HG02970 (cell line): ENCODE measurements around the gene CGRRF1.

Experiments
- ATAC-seq: cut with Tn5 transposase; IDR thresholded peaks from one replicate; pipeline ENCODE4 v1.9.1; 2021; ENCODE audit warnings: mild to moderate bottlenecking, moderate library complexity, moderate number of reproducible peaks; ENCODE audit not compliant: unreplicated experiment, low FRiP score

The CGRRF1 gene

DNA sequence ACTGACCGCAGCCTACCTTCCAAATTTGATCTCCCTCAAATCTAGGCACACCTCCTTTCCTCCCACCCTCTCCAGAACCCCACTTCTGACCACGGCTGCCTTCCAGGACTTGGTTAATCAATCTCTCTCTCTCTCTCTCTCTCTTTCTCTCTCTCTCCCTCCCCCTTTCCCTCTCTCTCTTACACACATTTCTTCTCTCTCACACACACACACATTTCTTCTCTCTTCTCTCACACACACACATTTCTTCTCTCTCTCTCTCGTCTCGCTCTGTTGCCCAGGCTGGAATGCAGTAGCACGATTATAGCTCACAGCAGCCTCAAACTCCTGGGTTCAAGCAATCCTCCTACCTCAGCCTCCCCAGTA, 20.4 kb upstream of the CGRRF1 start:
- ATAC-seq: no peak

DNA sequence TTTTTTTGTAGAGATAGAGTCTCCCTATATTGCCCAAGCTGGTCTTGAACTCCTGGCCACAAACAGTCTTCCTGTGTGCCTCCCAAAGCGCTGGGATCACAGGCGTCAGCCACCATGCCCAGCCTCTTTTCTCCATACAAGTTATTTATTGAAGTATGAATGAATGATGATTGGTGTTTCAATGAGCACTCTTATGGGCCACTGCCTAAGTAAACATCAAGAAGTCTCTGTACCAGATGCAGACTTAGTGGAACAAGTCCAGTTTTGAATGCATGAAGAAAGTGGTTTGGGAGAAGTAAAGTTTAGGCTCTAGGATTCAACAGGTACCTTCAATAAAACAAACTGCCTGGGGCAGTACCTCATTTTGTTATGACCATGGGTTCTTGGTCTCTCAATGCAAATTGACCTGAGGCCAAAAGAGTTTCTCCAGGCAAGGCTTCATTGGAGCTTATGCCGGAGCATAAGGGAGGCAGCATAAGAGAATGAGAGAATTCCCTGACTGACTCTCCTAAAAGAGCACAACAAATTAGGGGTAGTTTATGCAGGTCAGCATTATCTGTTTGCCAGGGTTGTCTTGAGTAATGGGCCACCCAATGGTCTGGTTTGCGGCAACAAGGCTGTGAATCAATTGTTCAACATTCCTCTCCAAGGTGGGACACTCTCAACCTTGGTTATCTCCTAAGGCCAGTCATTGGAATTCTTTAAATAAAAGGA, 19.8 kb upstream of the CGRRF1 start:
- ATAC-seq: no peak

DNA sequence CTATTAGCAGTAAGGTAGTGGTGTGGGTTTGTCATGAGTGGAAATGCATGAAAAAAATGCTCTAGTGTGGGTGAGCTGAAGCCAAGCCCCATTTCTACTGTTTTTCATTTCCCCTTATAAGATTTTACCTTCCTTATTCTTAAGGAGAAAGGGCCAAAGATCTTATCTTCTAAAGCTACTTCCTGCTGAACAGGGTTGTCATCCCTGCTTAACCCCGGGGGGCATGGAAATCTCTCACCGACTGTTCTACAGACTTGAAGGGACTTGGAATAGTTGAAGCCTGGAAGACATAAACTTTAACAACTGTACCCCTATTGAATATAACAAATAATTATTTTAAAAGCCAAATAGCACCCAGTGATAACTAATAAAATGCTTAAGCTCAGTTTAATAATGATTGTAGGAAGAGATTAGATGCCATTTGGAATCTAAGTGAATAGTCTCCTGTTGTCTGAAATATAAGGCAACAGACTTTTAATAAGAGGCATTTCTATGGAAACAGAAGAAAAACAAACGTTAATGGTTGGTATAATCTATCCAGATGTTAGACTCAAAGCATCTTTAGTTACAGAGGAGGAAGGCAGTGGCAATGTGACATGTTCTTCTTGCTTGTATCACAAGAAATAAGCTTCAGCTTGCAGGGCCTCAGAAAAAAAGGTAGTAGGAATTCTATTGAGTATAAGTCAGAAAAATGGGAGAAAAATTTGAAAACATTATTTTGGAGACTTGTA, 19.1 kb upstream of the CGRRF1 start:
- no peak for ATAC-seq

DNA sequence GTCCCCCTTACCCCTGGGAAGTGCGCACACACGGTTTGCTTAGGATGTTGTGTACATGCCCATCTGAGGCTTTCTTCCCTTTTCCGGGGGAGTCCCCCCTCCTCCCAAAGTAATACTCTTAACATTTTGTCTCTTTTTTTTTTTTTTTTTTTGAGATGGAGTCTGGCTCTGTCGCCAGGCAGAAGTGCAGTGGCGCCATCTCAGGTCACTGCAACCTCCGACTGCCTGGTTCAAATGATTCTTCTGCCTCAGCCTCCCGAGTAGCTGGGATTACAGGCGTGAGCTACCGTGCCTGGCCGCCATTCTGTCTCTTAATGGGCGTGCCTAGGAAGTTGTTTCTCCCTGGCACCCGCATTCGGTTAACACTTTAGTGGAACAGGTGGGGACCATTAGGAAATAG, 16.4 kb upstream of the CGRRF1 start:
- ATAC-seq: no peak

DNA sequence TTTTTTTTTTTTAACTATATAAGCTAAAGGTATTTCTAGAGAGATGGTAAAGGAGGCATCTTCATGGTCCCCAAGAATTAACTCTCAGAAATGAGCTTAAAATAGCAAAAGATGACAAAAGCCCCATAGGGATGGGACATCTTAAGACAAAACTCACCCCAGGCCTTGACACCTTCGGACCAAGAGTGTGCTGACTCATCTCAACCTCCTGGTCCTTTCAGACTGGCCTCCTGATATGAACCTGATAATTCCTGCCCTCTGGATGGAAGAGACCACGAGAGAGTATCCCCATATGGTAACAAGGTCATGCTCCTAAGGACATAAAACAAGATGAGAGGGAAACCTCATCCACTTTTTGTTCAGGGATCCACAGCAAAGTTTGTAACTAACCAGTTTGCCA, 12.5 kb upstream of the CGRRF1 start:
- no peak for ATAC-seq

DNA sequence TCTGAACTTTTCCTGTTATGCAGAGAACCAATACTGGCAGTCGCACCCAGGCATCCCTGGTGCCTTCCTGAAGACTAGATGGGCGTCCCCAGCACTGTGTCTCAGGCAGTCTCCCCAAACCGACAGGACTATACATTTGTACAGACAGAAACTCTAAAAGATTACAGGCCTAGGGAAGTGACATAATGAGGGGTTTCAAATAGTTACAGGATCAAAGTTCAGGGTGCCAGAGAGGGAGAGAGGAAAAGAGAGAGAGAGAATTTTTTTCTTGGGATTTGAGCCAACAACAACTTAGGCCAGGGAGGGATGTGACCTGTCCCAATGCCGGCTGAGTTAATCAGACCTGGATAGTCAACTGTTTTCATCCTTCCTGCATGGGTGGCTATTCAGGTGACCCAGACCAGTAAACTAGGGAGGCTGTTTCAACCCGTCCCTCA, 11.6 kb upstream of the CGRRF1 start:
- ATAC-seq: no peak

DNA sequence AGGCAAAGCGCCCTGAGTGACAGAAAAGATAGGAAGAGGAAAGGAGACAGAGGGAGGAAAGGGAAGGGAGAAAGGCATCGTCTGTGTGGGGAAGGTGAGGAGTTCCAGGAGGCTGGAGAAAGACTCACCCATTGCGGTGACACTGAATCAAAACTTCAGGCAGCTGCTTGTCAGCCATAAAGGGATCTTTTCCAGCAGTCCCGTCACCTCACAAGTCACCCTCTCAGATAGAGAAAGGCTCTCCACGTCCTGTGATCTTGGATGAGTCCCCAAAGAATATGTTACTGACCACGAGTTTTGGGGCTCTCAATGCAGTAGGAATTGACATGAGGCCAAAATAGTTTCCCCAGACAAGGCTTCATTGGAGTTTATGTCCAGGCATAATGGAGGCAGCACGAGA, 11.1 kb upstream of the CGRRF1 start:
- no peak for ATAC-seq

DNA sequence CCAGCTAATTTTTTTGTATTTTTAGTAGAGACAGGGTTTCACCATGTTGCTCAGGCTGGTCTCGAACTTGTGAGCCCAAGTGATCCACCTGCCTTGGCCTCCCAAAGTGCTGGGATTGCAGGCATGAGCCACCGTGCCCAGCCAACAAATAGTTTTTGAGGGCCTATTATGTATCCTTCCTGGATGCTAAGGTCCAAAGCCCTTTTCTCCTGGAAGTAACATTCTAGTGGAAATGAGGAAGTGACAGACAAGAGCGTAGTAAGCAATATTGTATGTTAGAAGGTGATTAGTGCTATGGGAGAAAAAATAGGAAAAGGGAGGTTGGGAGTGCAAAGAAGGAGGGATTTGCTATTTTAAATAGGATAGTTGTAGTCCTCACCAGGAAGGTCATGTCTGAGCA, 9.0 kb upstream of the CGRRF1 start:
- ATAC-seq: no peak

DNA sequence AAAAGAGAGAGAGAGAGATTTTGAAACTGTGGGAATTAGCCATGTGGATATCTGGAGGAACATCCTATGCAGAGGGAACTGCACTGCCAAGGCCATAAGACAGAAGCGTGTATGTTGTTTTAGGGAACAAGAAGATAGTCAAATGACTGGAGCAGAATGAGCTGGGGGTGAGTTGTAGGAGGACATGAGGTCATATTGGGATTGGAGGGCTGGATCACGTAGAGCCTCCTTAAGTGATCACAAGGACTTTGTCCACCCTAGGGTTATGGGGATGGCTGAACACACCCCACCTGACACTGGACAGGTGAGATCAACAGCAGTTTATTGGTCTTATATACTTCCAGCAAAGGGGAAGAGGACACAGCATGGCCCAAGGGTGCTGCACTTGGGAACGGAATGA, 8.2 kb upstream of the CGRRF1 start:
- no peak for ATAC-seq

DNA sequence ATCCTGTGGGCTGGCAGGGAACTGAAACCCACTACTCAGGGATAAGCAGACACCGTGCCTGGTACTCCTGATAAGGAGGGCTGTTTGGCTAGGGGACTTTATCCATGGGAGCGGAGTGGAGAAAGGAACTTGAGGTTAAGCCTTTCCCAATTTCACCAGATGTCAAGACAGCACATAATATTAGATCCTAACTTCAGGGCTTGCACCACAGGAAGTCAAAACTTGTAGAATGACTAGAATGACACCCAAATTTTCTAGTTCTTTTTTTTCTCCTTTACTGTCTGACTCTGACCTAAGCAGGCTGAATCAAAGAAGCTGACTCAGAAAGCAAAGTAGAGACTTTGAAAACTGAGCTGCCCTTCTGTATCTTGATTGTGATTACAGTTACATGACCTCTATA, 7.1 kb upstream of the CGRRF1 start:
- ATAC-seq: no peak

DNA sequence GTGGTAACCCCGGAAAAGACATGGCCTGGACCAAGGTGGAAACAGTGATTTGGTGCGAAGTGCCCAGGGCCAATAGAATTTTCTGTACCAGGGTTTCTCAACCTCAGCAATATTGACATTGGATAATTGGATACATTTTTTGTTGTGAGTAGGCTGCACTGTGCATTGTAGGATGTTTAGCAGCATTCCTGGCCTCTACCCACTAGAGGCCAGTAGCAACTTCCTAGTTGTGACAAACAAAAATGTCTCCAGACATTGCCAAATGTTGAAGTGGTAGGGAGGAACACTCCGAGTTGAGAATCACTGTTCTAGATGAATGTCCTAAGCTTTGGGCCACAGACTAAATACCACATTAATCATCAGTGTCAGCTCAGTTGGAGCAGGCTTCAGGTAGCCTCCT, 6.2 kb upstream of the CGRRF1 start:
- ATAC-seq: no peak

DNA sequence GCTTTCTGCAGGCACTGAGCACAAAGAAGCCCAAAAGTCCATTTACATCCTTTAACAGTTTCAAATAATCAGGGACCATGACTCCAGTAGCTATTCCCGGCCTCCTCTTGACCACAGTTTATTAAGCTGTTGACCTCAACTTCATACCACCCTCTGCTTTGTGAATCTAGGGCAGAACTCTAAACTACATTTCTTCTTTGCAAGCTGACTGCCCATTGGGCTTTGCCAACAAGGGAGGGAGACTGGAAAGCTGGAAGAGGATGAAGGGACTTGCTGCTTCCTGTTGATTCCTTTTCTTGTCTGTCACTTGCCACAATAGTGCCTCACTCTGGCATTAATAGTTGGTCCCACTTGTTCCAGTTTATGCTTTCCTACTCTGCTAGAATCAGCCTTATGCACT, 2.7 kb downstream of the CGRRF1 start:
- ATAC-seq: no peak

DNA sequence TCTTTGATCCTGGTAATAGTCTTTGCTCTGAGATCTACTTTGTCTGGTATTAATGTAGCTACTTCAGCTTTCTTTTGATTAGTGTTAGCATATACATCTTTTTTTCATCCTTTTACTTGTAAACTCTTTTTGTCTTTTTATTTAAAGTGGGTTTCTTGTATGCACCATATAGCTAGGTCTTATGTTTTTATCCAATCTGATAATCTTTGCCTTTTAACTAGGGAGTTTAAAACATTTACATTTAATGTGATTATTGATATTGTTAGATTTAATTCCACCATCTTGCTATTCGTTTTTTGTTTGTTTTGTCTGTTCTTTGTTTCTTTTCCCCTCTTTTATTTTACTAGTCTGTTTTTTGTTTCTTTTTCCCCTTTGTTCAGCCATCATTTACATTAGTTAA, 6.0 kb downstream of the CGRRF1 start:
- no peak for ATAC-seq

DNA sequence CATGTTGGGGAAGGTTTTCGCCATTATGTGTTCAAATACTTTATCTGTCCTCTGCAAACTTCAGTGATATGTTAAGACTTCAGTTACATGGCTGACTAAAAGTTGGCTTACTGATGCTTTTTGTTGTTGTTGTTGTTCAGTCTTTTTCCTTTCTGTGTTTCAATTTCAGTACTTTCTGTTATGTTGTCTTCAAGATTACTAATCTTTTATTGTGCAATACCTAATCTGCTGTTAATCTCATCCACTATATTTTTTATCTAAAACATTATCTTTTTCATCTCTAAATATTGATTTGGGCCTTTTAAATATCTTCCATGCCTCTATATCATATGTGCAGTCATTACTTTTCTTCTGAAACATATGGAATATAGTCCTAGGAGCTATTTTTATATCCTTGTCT, 7.0 kb downstream of the CGRRF1 start:
- ATAC-seq: no peak

DNA sequence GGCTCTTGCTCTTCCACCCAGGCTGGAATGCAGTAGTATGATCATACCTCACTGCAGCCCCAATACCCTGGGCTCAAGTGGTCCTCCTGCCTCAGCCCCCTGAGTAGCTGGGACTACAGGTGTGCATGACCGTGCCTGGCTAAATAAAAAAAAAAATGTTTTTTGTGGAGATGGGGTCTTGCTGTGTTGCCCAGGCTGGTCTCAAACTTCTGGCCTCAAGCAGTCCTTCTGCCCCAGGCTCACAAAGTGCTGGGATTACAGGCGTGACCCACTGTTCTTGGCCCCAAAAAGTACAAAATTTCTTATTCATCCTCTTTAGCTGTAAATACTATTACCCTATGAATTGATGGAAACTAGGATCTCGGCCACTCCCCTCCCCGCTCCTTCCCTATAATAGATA, 14.7 kb downstream of the CGRRF1 start:
- ATAC-seq: no peak

DNA sequence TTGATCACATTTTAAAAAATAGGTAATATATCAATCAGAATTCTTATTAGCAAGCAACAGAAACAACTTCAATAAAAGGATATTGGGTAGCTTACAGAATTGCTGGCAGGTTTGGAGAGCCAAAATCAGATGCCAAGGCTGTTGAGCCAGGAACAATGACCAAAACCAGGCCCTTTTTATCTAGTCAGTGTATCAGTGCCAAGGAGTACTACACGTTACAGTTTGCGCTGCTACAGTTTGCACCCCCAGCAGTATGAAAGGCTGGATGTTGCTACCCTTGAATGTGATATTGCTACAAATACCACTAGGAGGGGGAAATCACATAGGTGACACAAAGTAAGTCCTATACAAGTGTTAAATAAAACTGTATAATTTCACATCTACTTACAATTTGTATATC, 19.3 kb downstream of the CGRRF1 start:
- no peak for ATAC-seq

DNA sequence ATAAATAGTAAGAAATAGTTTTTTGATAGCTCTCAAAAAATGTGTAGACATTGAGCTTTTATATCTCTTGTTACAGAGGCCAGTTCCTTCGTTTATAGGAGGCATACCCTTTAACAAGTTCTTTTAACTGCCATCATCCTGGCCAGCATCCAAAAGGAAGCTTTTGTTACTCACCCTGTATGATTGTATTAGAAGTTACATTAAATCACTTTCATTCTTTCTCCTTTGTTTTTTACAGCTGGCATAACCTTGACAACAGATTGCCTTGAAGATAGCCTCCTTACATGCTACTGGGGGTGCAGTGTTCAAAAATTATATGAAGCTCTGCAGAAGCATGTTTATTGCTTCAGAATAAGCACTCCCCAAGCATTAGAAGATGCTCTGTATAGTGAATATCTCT, 20.1 kb downstream of the CGRRF1 start:
- no peak for ATAC-seq

DNA sequence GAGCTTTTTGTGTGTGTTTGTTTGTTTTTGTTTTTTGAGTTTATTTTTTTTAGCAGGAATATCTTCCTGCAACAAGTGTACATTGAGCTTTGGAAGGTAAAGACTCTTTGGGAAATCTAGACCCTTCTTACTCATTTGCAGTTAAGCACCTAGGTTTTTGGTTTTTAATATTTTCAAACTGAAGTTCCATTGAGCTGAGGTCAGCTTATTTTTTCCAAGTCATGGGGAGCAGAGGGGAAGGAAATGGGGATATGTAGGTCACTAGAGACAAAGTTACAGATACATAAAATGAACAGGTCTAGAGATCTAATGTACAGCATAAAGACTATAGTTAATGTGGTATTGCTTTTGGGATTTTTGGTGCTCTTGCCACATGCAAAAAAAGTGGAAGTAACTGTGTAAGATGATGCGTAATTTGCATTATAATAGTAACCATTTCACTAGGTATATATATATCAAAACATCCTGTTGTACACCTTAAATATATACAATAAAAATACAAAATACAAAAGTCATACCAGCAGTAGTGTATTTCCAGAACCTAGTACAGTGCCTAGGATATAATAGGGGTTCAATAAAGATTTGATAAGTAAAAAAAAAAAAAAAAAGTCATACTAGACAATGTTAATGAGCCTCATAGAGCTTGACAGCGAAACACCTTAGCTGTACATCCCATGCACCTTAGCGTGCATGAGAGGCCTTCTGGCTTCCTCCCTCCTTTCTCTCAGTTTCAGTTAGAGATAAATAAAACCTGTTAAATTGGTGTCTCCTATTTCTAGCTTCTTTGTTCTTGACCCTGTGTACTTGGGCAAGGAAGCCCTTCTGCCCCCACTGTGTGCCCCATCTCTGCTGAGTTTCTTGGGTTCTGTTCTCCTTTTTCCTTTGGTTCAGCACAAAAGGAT, 22.7 kb downstream of the CGRRF1 start:
- no peak for ATAC-seq

DNA sequence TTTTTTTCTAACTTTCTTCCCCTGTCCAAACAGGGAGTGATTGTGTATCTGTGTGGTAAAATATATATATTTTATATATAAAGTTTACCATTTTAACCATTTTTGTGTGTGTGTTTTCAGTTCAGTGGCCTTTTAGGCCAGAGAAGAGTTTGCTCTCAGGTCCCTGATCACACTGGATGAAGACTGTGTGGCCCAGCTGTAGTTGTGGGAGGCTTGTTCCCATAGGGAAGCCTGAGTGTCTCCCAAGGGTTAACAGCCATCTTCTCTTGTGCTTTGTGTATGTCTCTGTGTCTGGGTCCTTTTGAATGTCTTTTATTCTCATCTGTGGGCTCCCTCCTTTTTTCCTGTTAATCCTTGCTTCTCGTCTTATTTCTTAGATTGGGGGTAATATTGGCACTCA, 23.4 kb downstream of the CGRRF1 start:
- ATAC-seq: no peak

DNA sequence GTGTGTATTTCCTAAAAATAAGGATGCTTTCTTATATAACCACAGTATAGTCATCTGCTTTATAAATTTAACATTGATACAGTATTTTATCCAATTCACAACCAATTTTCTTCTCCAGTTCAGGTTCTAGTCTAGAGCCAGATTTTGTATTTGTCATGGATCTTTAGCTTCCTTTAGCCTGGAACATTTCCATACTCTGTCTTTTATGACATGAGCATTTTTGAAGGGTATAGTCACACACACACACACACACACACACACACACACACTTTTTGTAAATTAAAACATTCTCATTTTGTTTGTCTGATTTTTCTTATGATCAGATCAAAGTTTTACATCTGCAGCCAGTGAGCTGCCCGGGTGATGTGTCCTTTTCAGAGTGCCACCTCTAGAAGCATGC, 25.4 kb downstream of the CGRRF1 start:
- no peak for ATAC-seq

DNA sequence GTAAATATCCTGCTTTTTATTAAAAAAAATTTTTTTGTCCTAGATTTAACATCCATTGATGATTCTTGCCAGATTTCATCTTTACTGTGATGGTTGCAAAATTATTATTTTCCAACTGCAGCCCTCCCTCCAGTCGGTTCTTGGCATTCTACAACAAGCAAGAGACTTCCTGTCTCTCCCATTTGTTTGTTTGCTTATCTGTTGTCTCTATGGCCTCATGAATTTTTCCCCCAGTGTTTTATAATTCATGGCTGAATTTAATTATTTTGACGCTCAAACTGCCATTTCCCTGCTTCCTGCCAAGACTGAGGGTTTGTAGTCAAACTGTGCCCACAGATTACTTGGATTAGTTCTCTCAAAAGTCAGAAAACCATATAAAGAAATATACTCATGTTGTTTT, 25.9 kb downstream of the CGRRF1 start:
- no peak for ATAC-seq
